ENCODE data around the gene PTPN4. TPM values are rescaled to one million over a fixed set of nuclear protein-coding genes. Genes with fewer than 3 reads are reported as not detected.

Gene PTPN4
- total and polyA plus RNA-seq, 2 of the 8 experiments (the other 6 are each of a cell fraction or from before 2014, with no cell fraction given): 28.5 to 105 TPM

GRCh38 chr2:119914266-119914665 lies 154.5 kb downstream of the PTPN4 start:
- POLR2A ChIA-PET (ENCODE audit: partially characterized antibody): no interaction called here
- H2BK120ac ChIP-seq (replicated peaks; ENCODE audit: low read depth, low read length): no peak overlapping the region
- no peak overlapping the region for H2BK12ac ChIP-seq (ENCODE audit: low read depth, low read length)
- DNase-seq (ENCODE audit: low read depth in 1 of 2, low spot score in 2 of 2): no peak
- H3K27me3 ChIP-seq (replicated peaks in 1 of 4; ENCODE audit: control insufficient read depth in 3 of 4, extremely low read depth in 1 of 4, insufficient read depth in 3 of 4, low read length in 3 of 4): no peaks in the 10 kb centered on the region
- H3K4me3 ChIP-seq (ENCODE audit: extremely low read depth in 1 of 4, insufficient read depth in 2 of 4, low read depth in 3 of 4, low read length in 4 of 4): no peak overlapping the region
- H4K91ac ChIP-seq (replicated peaks; ENCODE audit: insufficient read length, low read length): no peak overlapping the region
- no peaks in the 10 kb centered on the region for H3K4me1 ChIP-seq (replicated peaks in 1 of 4; ENCODE audit: control insufficient read depth in 3 of 4, insufficient read depth in 4 of 4, low read length in 3 of 4)
- no peak overlapping the region for H2AFZ ChIP-seq (ENCODE audit: low read length)
- no peaks in the 10 kb centered on the region for H3K79me2 ChIP-seq (ENCODE audit: control insufficient read depth in 1 of 2, insufficient read depth in 2 of 2, low read length in 2 of 2)
- FAIRE-seq: no peak
- 72% methylated on average over 1 of the region's 1 CpG; no CpG with 5 or more reads in 1 of the 2 experiments for WGBS, 2 experiments (ENCODE audit: extremely low coverage in 1 of 2, insufficient coverage in 1 of 2, insufficient read length in 1 of 2, insufficient replicate concordance in 2 of 2, low coverage in 1 of 2, low lambda C conversion rate in 2 of 2, missing lambda C conversion rate in 1 of 2)
- no peak overlapping the region for H2AK5ac ChIP-seq (ENCODE audit: low read depth, low read length)
- H2BK20ac ChIP-seq (ENCODE audit: low read length): no peak overlapping the region
- H3K14ac ChIP-seq (ENCODE audit: insufficient read length): no peak overlapping the region
- H4K20me1 ChIP-seq (replicated peaks in 1 of 2; ENCODE audit: control insufficient read depth in 1 of 2, insufficient read depth in 2 of 2, low read length in 2 of 2): no peaks in the 10 kb centered on the region
- no peak overlapping the region for H2BK15ac ChIP-seq (ENCODE audit: low read length)
- H2BK5ac ChIP-seq (ENCODE audit: low read depth, low read length): no peak overlapping the region
- H3K9ac ChIP-seq (replicated peaks in 1 of 4; ENCODE audit: extremely low read depth in 1 of 4, low read depth in 3 of 4, low read length in 3 of 4): no peak overlapping the region
- H4K5ac ChIP-seq (ENCODE audit: insufficient read length, low read depth, low read length): no peak overlapping the region
- no peak overlapping the region for H3K4me2 ChIP-seq (ENCODE audit: insufficient read depth in 1 of 2, low read depth in 2 of 2, low read length in 2 of 2)
- H3K56ac ChIP-seq (replicated peaks; ENCODE audit: insufficient read length, low read depth, low read length): no peak overlapping the region
- H3K9me3 ChIP-seq (ENCODE audit: insufficient read depth in 2 of 2, low read depth in 1 of 2, low read length in 1 of 2): no peaks in the 10 kb centered on the region
- CTCF ChIA-PET (ENCODE audit: partially characterized antibody): no interaction called here
- H3K4ac ChIP-seq (replicated peaks; ENCODE audit: insufficient read length, low read depth, low read length): no peak overlapping the region
- no peak overlapping the region for H3K27ac ChIP-seq (ENCODE audit: low read depth, low read length)
- H3K23me2 ChIP-seq (ENCODE audit: low read depth, low read length): no peaks in the 10 kb centered on the region
- H4K8ac ChIP-seq (ENCODE audit: extremely low read depth, insufficient read depth, low read length): no peak overlapping the region
- peaks cover 0 to 25% (median 3%) of the 10 kb centered on the region in 4 experiments; a peak in 6 of 8 replicates for H3K36me3 ChIP-seq (ENCODE audit: control insufficient read depth in 2 of 4, insufficient read depth in 4 of 4, low read length in 3 of 4)
- no peaks in the 10 kb centered on the region for H3K79me1 ChIP-seq (ENCODE audit: low read depth, low read length)
- H3K23ac ChIP-seq (ENCODE audit: insufficient read length): no peak overlapping the region
- no peak overlapping the region for H3K18ac ChIP-seq (ENCODE audit: extremely low read depth, low read length)
- TF ChIP-seq EZH2 (IDR thresholded peaks at IDR 0.05; ENCODE audit: low read depth, low read length, severe bottlenecking) (no peak), TBP (IDR thresholded peaks at IDR 0.05; ENCODE audit: low read depth, low read length) (no peak), RFX5 (IDR thresholded peaks at IDR 0.05; ENCODE audit: borderline replicate concordance, low read depth, low read length) (no peak), GTF2F1 (IDR thresholded peaks at IDR 0.05; ENCODE audit: borderline replicate concordance, low read depth, low read length) (no peak), FOSL1 (IDR thresholded peaks at IDR 0.05; ENCODE audit: insufficient read depth, low read depth, low read length) (no peak), SP1 (IDR thresholded peaks at IDR 0.05; ENCODE audit: low read depth, low read length) (no peak), TEAD4 (IDR thresholded peaks at IDR 0.05; ENCODE audit: low read depth, low read length) (no peak), E2F6 (IDR thresholded peaks at IDR 0.05) (no peak), CREB1 (IDR thresholded peaks at IDR 0.05) (no peak), GABPA (IDR thresholded peaks at IDR 0.05; ENCODE audit: borderline replicate concordance, insufficient read depth, low read length) (no peak), POLR2A (IDR thresholded peaks at IDR 0.05; ENCODE audit: control extremely low read depth in 1 of 2, low read depth in 2 of 2, low read length in 2 of 2) (no peak), TCF12 (IDR thresholded peaks at IDR 0.05; ENCODE audit: low read depth, low read length) (no peak), CTCF (IDR thresholded peaks at IDR 0.05; ENCODE audit: control extremely low read depth in 1 of 3, insufficient read depth in 1 of 3, low read depth in 1 of 3, low read length in 3 of 3) (no peak)

All from H1 (cell line).